HCEC 1CT (cell line): Measurements from ENCODE around the gene TIMM10B.

ENCODE experiments used
- DNase-seq: peaks from one replicate; pipeline ENCODE4 v3.0.0-alpha.2; 2017

TIMM10B gene

GRCh38 chr11:6473451-6474412, 7.6 kb upstream of the TIMM10B start, which contains the start of gene TRIM3:
Gene TRIM3 (minus strand): TSS chr11:6473941. CDS start chr11:6465695, 8,246 bp downstream.
- peak; percentile 86 for DNase-seq

- DNase-seq, result no peak
Measured at GRCh38 chr11:6474413-6474792, 6.9 kb upstream of the TIMM10B start.

- DNase-seq, result no peak
Measured at GRCh38 chr11:6474806-6475500, 6.3 kb upstream of the TIMM10B start.

GRCh38 chr11:6475936-6476335, 5.4 kb upstream of the TIMM10B start:
- DNase-seq, result no peak

GRCh38 chr11:6476571-6476970, 4.7 kb upstream of the TIMM10B start:
- no peak for DNase-seq

- no peak for DNase-seq
Measured at GRCh38 chr11:6480299-6480914, 894 bp upstream of the TIMM10B start.

- DNase-seq, result no peak
Measured at GRCh38 chr11:6481924-6482275, 599 bp downstream of the TIMM10B start.

- no peak for DNase-seq
Measured at GRCh38 chr11:6482441-6482840, 1.1 kb downstream of the TIMM10B start.

- no peak for DNase-seq
Measured at GRCh38 chr11:6483015-6483414, 1.7 kb downstream of the TIMM10B start.

GRCh38 chr11:6485661-6486060, 4.4 kb downstream of the TIMM10B start:
- DNase-seq, result no peak

GRCh38 chr11:6486256-6486655, 5.0 kb downstream of the TIMM10B start:
- DNase-seq, result no peak

- DNase-seq, result no peak
Measured at GRCh38 chr11:6486938-6487337, 5.6 kb downstream of the TIMM10B start.

GRCh38 chr11:6488342-6488741, 7.0 kb downstream of the TIMM10B start:
- no peak for DNase-seq

- no peak for DNase-seq
Measured at GRCh38 chr11:6488821-6489220, 7.5 kb downstream of the TIMM10B start.

- DNase-seq, result no peak
Measured at GRCh38 chr11:6489306-6489705, 8.0 kb downstream of the TIMM10B start.

GRCh38 chr11:6497069-6497839, 16.0 kb downstream of the TIMM10B start, which contains the start of gene DNHD1:
Gene DNHD1 (plus strand): TSS chr11:6497280. CDS start chr11:6498216, 936 bp downstream.
- no peak for DNase-seq

- DNase-seq, result no peak
Measured at GRCh38 chr11:6498121-6498520, 16.8 kb downstream of the TIMM10B start.

- no peak for DNase-seq
Measured at GRCh38 chr11:6498544-6498943, 17.2 kb downstream of the TIMM10B start.

- no peak for DNase-seq
Measured at GRCh38 chr11:6502382-6502781, 21.1 kb downstream of the TIMM10B start.

GRCh38 chr11:6504166-6504565, 22.9 kb downstream of the TIMM10B start:
- no peak for DNase-seq

- DNase-seq, result peak; percentile 90
Measured at GRCh38 chr11:6505577-6506240, 24.4 kb downstream of the TIMM10B start.

- DNase-seq, result no peak
Measured at GRCh38 chr11:6516865-6517264, 35.6 kb downstream of the TIMM10B start.
